Fibroblast of upper back skin (primary cell): ENCODE results near the gene SYT9.
A peak's percentile ranks its signal among the peaks of the same experiment; 100 is the strongest.

Experiments used
- DNase-seq: peaks from one replicate; pipeline ENCODE4 v3.0.0-alpha.2; 2013

SYT9 gene

GRCh38 chr11:7348432-7349304, 97.0 kb downstream of the SYT9 start:
- DNase-seq = peak; percentile 33

DNA sequence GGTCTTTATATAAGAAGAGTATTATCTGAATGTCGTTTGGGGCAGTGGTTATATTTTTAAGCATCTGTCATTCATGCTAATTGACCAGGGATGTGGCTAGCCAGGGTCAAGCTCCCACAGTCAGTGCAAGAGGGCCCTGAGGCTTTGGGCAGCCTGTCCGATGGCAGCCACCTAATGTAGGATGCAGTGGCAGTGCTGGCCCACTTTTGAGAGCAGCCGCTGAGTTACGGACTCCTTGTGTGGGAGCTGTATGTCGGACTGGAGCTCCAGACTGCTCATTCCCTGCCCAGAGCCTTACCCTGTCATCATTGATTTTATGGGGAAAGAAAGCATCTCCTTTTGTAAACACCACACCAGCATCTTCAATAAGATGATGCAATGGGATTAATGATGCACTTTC, 99.5 kb downstream of the SYT9 start:
- no peak for DNase-seq

GRCh38 chr11:7353100-7353499, 101.4 kb downstream of the SYT9 start:
- peak; percentile 14 for DNase-seq

DNA sequence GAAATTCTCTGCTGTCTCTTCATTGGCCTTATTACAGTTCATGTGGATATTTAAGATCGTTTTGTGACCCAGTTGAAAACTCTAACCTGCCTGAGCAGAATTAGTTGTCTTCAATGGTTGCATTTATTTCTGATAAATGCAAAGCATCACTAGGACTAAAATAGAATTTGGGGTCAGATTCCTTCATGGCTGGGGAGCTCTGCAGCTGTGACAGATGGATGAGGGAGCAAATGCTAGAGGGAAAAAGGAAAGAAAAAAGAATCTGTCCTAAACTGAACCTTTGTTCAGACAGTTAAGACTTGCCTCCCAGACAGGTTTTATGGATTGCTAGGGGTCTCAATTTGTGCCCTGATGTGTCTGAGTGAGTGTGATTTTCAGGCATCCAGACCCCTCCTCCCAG, 113.0 kb downstream of the SYT9 start:
- no peak for DNase-seq

- no peak for DNase-seq
These were observed 116.1 kb downstream of the SYT9 start for GRCh38 chr11:7367803-7368202.

- no peak for DNase-seq
These were observed 124.7 kb downstream of the SYT9 start for GRCh38 chr11:7376386-7376785.

- no peak for DNase-seq
These were observed 130.2 kb downstream of the SYT9 start for GRCh38 chr11:7381937-7382336.

DNA sequence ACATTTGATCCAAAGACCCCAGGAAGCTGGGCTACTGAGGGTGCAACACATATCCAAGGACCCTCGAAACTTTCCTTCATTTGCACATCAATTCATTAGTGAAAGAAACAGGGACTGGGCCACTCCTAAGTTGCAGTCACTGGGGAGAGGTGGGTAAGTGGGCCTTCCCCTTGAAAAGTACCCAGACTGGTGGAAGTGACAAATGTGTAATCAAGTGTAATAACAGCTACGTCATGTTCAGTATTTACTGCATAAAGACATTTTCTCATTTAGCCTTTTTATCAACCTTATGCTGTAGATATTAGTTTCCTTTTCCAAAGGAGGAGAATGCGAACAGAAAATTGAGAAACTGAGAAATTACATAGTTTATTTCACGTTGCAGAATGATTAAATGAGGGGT, 131.7 kb downstream of the SYT9 start:
- DNase-seq = no peak

DNA sequence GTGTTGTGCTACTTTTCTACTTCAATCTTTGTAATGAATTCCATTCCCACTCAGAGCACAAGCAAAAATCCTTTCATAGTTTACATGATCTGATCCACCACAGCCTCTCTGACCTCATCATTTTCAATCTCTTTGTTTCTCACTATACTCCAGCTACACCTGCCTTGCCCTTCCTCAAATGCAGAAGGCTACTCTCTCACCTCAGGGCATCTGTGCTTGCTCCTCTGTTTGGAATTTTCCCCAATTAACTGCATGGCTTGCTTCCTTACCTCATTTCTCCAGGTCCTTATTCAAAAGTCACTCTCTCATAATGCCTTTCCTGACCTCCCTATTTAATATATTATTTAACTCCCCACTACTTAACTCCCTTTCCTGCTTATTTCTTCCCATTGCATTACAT, 133.0 kb downstream of the SYT9 start:
- no peak for DNase-seq

DNA sequence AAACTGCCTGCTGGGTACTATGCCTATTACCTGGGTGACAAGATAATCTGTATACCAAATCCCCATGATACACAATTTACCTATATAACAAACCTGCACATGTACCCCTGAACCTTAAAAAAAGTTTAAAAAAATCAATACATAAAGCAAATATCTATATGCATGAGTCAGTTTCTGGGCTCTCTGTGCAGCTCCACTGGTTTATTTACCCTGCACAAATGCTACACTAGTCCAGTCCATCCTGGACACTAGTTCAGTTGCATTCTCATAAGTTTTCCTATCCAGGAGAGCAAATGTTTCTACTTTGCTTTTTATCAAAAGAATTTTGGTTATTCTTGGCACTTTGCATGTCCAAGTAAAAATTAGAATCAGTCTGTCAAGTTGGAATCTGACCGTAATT, 133.8 kb downstream of the SYT9 start:
- DNase-seq = no peak

DNA sequence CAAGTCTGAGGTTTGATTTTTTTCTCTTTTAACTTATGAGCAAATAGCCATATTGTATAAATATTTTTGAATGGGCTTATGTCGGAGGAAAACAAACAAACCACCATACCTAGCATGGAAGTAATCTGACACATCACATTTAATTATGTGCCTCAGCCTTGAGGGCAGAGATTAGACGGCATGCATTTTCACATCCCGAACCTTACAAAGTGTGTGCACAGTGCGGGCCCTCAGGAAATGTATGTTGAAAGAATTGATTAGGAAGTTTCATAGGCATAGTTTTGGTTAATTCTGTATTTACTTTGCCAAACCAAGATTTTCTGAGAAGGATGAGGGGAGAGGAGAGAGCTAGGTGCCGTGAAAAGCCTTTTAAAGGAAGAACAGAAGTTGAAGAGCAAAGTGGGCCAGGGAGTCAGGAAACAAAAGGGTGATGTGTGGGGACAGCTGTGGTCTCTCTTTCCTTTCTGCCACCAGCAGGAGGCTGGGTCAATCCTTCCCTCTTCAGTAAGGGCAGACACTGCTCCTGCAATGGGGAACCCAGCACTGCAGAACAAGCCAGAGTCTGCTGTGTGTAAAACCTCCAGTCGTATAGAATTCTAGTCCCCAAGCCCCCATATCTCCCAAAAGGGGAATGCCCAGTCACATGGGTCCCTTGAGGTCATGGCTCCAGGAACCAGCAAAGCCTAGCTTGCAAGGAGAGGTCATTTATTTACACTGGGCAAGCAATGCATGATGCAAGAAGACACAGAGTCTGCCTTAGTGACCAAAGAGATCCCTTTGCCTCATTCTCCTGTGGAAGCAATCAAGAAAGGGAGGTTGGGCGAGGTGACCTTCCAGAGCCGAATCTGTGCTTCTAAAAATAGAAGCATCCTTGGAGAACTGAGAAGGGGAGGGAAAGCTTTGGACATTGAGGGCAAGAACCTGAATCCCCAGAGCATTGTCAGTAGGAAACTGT, 162.5 kb downstream of the SYT9 start:
- no peak for DNase-seq

DNA sequence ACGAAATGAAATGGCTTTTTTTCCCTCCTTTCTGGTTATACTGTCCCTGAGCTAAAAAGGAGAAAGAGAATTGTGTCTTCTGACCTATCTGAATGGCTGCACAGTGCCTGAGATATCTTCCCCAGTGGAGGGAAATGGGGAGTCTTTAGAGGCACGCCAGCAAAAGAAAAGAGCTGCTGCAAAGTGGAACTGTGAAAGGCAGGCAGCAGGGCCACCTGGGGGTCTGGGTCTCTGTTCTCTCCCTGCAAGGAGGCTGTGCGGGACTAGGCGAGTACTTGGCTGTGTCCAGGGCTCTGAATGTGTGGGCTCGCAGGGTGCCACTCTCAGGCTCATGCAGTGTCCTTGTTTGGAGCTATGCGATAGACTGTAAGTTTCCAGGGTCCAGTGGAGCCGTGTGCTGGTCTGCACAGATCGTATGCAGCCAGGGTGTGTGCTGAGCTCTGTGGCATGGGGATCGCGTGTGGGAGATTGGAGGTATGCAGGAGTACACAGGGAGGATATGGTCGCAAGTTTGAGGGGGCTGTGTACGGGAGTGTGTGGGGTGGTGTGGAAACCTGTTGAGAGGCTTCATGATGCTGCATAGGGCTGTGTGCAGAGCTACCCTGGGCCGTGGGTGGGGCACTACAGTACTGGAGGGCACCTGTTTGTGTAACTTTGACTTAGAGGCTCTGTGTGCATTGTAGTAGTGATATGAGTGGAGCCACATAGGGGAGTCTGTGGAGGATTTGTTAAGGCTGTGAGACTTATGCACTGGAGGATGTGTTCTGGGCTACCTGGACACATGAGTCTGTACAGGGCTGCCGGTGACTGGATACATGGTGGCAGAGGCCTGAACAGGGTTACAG, 163.5 kb downstream of the SYT9 start:
- DNase-seq = no peak

- no peak for DNase-seq
These were observed 164.4 kb downstream of the SYT9 start for GRCh38 chr11:7416080-7416479.

DNA sequence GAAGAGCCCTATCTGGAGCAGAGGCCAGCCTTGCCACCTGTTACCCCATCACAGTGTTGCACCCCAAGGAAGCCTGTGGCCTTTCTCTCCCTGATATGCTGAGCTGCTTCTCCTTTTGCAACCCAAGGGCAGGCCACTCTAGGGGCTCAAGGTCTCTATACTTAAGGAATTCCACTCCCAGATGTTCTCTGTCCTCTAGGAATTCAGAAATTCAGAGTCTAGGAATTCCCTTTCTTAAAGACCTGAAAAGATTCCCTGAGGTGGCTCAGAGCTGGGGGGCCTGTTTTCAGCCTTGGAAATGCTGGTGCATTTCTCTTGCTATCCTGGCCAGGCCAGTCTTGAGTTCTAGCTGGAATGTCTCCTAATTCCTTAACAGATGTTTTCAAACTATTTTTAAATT, 165.6 kb downstream of the SYT9 start:
- no peak for DNase-seq

DNA sequence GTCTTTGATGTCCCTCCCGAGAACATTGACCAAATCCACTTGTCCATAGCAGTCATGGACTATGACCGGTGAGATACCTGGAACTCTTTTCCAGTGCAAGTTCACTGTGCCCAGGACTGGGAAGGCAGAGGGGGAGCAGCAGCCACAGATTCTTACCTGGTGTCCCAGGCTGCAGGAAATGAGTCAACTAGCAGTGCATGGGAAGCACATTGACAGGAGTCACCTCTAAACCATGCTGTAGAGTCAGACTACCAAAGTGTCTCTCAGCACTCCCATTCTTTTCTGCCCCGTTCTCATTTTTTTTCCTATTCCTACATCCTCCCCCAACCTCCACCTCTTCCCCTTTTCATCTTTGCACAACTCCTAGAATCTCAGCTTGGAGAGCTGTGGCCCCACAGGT, 166.4 kb downstream of the SYT9 start:
- DNase-seq = no peak

DNA sequence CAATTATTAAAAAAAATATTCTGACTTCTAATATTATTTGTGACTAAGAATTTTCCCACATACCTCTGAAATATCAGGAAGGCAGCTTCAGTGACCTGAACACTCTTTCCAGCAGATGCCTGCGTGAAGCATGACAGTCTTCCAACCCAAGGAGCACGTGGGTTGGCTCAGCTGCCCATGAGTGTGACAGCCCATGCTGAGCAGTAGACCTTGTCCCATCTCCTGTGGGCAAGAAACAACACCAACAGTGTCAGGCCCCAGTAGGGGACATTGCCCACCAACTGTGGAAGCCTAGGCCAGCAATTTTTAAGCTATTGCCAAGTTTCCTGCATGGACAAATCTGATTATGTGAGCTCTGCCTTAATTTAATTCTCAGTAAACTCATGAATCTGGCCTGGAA, 167.2 kb downstream of the SYT9 start:
- no peak for DNase-seq

- no peak for DNase-seq
These were observed 169.4 kb downstream of the SYT9 start for GRCh38 chr11:7421136-7421535.

- DNase-seq = no peak
These were observed 171.0 kb downstream of the SYT9 start for GRCh38 chr11:7422544-7423331.

GRCh38 chr11:7423946-7424345, 172.2 kb downstream of the SYT9 start:
- DNase-seq = no peak

- no peak for DNase-seq
These were observed 176.0 kb downstream of the SYT9 start for GRCh38 chr11:7427733-7428132.

DNA sequence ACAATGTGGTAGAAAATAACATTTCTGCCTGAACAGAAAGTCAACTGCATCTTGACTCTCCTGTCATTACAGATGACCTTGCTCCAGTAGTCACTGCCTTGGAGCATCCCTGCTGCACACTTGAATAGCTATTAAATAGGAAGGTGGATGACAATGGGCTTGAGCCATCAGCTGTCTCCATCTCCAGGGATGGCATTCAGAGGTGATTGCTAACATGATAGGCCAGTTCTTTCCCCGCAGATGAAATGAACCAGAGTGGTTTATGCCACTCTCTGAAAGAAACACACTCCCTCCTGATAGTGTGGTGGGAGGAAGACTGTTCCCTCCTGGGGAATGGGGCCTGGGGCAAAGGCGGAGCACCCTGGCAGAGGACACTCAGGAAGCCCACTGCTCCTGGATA, 176.5 kb downstream of the SYT9 start:
- no peak for DNase-seq

DNA sequence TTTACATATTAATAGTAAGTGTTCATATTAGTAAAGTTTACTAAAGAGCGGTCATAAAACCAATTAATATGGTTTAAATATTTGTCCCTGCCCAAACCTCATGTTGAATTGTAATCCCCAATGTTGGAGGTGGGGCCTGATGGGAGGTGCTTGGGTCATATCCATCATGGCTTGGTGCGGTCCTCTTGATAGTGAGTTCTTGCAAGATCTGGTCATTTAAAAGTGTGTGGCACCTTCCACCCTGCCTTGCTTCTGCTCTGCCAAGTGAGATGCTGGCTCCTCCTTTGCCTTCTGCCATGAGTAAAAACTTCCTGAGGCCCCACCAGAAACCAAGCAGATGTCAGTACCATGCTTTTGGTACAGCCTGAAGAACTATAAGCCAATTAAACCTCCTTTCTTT, 178.8 kb downstream of the SYT9 start:
- DNase-seq = no peak
